ENCODE results near the gene TNS4.

Gene TNS4

DNA sequence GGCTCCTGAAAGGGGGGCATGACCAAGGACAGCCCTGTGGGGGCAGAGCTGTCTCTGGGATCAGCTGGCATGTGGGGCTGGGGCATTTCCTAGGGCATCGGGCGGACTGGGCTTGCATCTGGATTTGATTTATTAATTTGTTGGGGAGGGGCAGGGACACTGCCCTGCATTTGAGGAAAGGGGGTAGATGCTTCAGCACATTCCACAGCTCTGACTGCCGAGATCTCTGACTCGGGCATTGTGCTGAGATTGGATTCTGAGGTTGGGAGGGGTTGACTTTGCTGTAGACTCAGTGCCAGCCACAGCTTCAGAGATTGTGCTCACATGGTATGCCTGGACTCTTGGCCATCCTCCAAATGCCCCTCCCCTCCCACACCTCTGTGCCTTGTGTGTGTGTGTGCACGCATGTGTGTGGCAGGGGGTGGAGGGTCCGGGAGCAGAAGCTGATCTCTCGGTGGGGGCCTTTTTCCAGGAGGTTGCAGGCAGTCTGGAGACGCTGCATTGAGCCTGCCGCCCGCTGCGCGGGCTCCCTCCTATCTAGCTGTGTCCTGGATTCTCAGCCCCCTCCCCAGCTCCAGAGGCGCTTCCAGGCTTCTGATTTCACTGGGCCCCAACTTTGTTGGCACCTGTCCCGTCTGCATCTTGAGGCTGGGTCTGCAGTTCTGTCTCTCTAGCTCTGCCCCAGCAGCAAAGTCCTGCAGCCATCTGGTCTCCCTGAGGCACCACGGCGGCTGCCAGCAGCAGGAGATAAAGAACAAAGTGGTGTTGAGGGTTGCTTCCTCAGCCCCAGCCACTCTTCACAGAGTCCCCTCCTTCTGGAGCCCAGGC, 43.2 kb downstream of the TNS4 start:
- TF ChIP-seq EZH2 (IDR thresholded peaks at IDR 0.05) (no peak), FOXP2 (optimal IDR thresholded peaks at IDR 0.05; ENCODE audit: control extremely low read depth, extremely low read length, insufficient read depth) (peak; percentile 24), POLR2AphosphoS5 (IDR thresholded peaks at IDR 0.05; ENCODE audit: borderline replicate concordance, low read depth, low read length) (peak; percentile 5; the same call in 1 of the 2 replicates)
- no peak for DNase-seq (ENCODE audit: low read depth, low spot score)
- Histone ChIP-seq H3K36me3 (ENCODE audit: insufficient read depth, low read length) (peaks cover 36% of the 10 kb centered on the region), H3K9ac (ENCODE audit: insufficient read length) (peak overlapping the region; percentile 37), H3K9me3 (ENCODE audit: low read depth, low read length) (no peaks in the 10 kb centered on the region), H3K4me3 (peak overlapping the region; percentile 71), H3K27ac (peak overlapping the region; percentile 96)

- Histone ChIP-seq H3K4me3 (peak overlapping the region; percentile 71), H3K27ac (peak overlapping the region; percentile 96), H3K9me3 (ENCODE audit: low read depth, low read length) (no peaks in the 10 kb centered on the region), H3K9ac (ENCODE audit: insufficient read length) (no peak overlapping the region), H3K36me3 (ENCODE audit: insufficient read depth, low read length) (peaks cover 40% of the 10 kb centered on the region)
- TF ChIP-seq FOXP2 (optimal IDR thresholded peaks at IDR 0.05; ENCODE audit: control extremely low read depth, extremely low read length, insufficient read depth) (no peak), POLR2AphosphoS5 (IDR thresholded peaks at IDR 0.05; ENCODE audit: borderline replicate concordance, low read depth, low read length) (no peak), EZH2 (IDR thresholded peaks at IDR 0.05) (no peak)
- DNase-seq (ENCODE audit: low read depth, low spot score): no peak
Observed at GRCh38 chr17:40457369-40457768, 44.1 kb downstream of the TNS4 start.

DNA sequence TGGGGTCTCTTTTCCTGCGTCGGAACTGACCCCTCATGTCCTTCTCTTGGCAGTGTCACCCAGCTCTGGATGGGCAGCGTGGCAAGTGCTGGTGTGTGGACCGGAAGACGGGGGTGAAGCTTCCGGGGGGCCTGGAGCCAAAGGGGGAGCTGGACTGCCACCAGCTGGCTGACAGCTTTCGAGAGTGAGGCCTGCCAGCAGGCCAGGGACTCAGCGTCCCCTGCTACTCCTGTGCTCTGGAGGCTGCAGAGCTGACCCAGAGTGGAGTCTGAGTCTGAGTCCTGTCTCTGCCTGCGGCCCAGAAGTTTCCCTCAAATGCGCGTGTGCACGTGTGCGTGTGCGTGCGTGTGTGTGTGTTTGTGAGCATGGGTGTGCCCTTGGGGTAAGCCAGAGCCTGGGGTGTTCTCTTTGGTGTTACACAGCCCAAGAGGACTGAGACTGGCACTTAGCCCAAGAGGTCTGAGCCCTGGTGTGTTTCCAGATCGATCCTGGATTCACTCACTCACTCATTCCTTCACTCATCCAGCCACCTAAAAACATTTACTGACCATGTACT, 44.9 kb downstream of the TNS4 start:
- Histone ChIP-seq H3K36me3 (ENCODE audit: insufficient read depth, low read length) (peaks cover 40% of the 10 kb centered on the region), H3K9me3 (ENCODE audit: low read depth, low read length) (no peaks in the 10 kb centered on the region), H3K27ac (peak overlapping the region; percentile 96), H3K9ac (ENCODE audit: insufficient read length) (no peak overlapping the region), H3K4me3 (no peak overlapping the region)
- no peak for DNase-seq (ENCODE audit: low read depth, low spot score)
- TF ChIP-seq FOXP2 (optimal IDR thresholded peaks at IDR 0.05; ENCODE audit: control extremely low read depth, extremely low read length, insufficient read depth): no peak
- no peak for TF ChIP-seq EZH2 (IDR thresholded peaks at IDR 0.05)
- no peak for TF ChIP-seq POLR2AphosphoS5 (IDR thresholded peaks at IDR 0.05; ENCODE audit: borderline replicate concordance, low read depth, low read length)

DNA sequence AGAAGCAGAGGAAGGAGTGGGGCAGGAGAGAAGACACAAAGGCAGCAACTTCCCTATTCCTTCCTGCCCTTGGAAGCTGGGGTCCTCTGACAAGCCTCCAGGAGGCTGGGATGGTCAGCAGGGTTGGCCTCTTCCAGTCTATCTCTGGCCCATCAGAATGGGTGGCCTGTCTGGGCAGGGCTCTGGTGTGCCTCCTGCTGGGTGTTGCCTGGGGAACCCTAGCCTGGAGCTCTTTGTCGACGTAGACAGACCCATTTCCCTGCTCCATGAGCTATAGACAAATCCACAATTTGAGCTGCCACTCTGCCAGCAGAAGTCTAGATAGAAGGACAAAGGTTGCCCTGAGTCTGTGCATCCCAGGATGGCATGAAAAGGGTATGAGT, 46.8 kb downstream of the TNS4 start:
- H3K27ac ChIP-seq: peak overlapping the region; percentile 78
- H3K9me3 ChIP-seq (ENCODE audit: low read depth, low read length): no peaks in the 10 kb centered on the region
- no peak overlapping the region for H3K4me3 ChIP-seq
- no peak for DNase-seq (ENCODE audit: low read depth, low spot score)
- TF ChIP-seq EZH2 (IDR thresholded peaks at IDR 0.05) (no peak), POLR2AphosphoS5 (IDR thresholded peaks at IDR 0.05; ENCODE audit: borderline replicate concordance, low read depth, low read length) (no peak), FOXP2 (optimal IDR thresholded peaks at IDR 0.05; ENCODE audit: control extremely low read depth, extremely low read length, insufficient read depth) (no peak)
- peaks cover 40% of the 10 kb centered on the region for H3K36me3 ChIP-seq (ENCODE audit: insufficient read depth, low read length)
- no peak overlapping the region for H3K9ac ChIP-seq (ENCODE audit: insufficient read length)

GRCh38 chr17:40453881-40454612, 47.4 kb downstream of the TNS4 start:
- no peak for DNase-seq (ENCODE audit: low read depth, low spot score)
- H3K9me3 ChIP-seq (ENCODE audit: low read depth, low read length): no peaks in the 10 kb centered on the region
- no peak overlapping the region for H3K9ac ChIP-seq (ENCODE audit: insufficient read length)
- no peak overlapping the region for H3K4me3 ChIP-seq
- peak overlapping the region; percentile 78 for H3K27ac ChIP-seq
- no peak for TF ChIP-seq POLR2AphosphoS5 (IDR thresholded peaks at IDR 0.05; ENCODE audit: borderline replicate concordance, low read depth, low read length)
- TF ChIP-seq EZH2 (IDR thresholded peaks at IDR 0.05): no peak
- TF ChIP-seq FOXP2 (optimal IDR thresholded peaks at IDR 0.05; ENCODE audit: control extremely low read depth, extremely low read length, insufficient read depth): no peak
- peaks cover 40% of the 10 kb centered on the region for H3K36me3 ChIP-seq (ENCODE audit: insufficient read depth, low read length)

DNA sequence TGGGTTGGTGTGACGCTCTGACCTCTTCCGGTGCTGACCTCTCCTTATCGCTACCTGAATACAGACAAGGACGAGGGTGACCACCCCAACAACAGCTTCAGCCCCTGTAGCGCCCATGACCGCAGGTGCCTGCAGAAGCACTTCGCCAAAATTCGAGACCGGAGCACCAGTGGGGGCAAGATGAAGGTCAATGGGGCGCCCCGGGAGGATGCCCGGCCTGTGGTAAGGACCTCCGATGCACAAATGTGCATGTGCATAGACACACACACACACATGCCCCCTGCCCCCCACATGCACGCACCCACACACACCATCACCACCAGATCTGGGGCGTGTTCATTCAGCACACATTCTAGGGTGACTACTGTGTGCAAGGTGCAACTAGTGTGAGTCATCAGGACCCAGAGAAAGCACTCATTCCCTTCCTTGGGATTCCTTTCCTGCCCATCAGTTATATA, 48.5 kb downstream of the TNS4 start:
- no peak for DNase-seq (ENCODE audit: low read depth, low spot score)
- TF ChIP-seq POLR2AphosphoS5 (IDR thresholded peaks at IDR 0.05; ENCODE audit: borderline replicate concordance, low read depth, low read length) (no peak), FOXP2 (optimal IDR thresholded peaks at IDR 0.05; ENCODE audit: control extremely low read depth, extremely low read length, insufficient read depth) (no peak), EZH2 (IDR thresholded peaks at IDR 0.05) (no peak)
- Histone ChIP-seq H3K9me3 (ENCODE audit: low read depth, low read length) (no peaks in the 10 kb centered on the region), H3K36me3 (ENCODE audit: insufficient read depth, low read length) (peaks cover 40% of the 10 kb centered on the region), H3K9ac (ENCODE audit: insufficient read length) (no peak overlapping the region), H3K4me3 (no peak overlapping the region), H3K27ac (peak overlapping the region; percentile 78)

DNA sequence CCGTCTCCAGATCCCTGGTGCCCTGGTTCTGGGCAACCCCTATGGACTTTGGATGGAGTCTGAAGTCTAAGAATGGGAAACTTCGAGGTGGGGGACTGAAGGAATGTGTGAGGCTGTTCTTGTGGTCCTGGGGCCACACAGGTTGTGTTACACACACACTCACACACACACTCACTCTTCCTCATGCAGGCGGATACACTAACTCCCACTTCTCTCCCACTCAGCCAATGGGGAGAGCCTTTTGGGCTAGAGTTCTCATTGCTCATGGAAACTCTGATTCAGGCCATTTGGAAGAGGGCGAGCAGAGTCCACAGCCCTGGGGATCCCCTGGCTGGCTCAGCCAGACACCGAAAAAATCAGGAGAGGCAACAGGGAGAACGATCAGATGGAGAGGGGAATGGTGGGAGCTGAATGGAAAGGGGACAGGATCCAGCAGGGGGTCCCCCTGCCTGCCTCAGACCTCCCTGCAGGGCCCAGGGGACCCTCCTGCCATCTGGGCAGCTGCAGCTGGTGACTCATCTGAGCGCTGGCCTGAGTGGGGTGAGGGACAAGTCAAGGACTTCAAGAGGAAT, 49.1 kb downstream of the TNS4 start:
- H3K27ac ChIP-seq: peak overlapping the region; percentile 73
- H3K36me3 ChIP-seq (ENCODE audit: insufficient read depth, low read length): peaks cover 37% of the 10 kb centered on the region
- TF ChIP-seq FOXP2 (optimal IDR thresholded peaks at IDR 0.05; ENCODE audit: control extremely low read depth, extremely low read length, insufficient read depth): no peak
- no peak for TF ChIP-seq POLR2AphosphoS5 (IDR thresholded peaks at IDR 0.05; ENCODE audit: borderline replicate concordance, low read depth, low read length)
- H3K4me3 ChIP-seq: no peak overlapping the region
- no peaks in the 10 kb centered on the region for H3K9me3 ChIP-seq (ENCODE audit: low read depth, low read length)
- no peak overlapping the region for H3K9ac ChIP-seq (ENCODE audit: insufficient read length)
- no peak for DNase-seq (ENCODE audit: low read depth, low spot score)

DNA sequence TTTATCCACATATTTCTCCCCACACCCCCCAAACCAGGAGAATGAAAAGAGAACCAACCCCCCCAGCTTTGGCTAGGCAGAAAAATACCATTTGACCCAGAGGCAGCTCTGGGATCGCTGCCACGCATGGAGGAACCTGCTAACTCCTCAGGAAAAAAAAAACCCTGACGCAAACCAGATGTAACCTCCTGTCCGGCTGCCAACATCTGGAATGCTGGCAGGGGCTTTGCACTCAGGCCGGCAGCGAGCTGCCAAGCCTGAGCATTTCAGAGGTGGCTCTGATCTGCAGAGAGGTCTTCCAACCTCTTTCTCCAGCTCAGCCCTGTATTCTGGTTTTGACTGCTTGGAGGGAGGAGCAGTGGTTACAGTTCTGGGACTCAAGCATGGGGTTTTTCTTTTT, 50.0 kb downstream of the TNS4 start:
- no peaks in the 10 kb centered on the region for H3K9me3 ChIP-seq (ENCODE audit: low read depth, low read length)
- DNase-seq (ENCODE audit: low read depth, low spot score): no peak
- H3K4me3 ChIP-seq: peak overlapping the region; percentile 43
- peak overlapping the region; percentile 74 for H3K27ac ChIP-seq
- no peak for TF ChIP-seq POLR2AphosphoS5 (IDR thresholded peaks at IDR 0.05; ENCODE audit: borderline replicate concordance, low read depth, low read length)
- TF ChIP-seq FOXP2 (optimal IDR thresholded peaks at IDR 0.05; ENCODE audit: control extremely low read depth, extremely low read length, insufficient read depth): no peak
- peaks cover 29% of the 10 kb centered on the region for H3K36me3 ChIP-seq (ENCODE audit: insufficient read depth, low read length)
- no peak overlapping the region for H3K9ac ChIP-seq (ENCODE audit: insufficient read length)

Data from SK-N-MC (cell line).